IMR-90 (cell line): ENCODE data around the gene CEP57L1. TPM values are rescaled to one million over a fixed set of nuclear protein-coding genes. Genes with fewer than 3 reads are reported as not detected.

Experiments
- ATAC-seq: fragments of 200-7000 bp; cut with Tn5 transposase; 2 replicates; pipeline ENCODE4 v1.9.1; 2020; ENCODE audit warnings: low read depth, mild to moderate bottlenecking, moderate library complexity
- BruUV-seq: library from RNA; stranded (reverse); fragments of 400-500 nt; replicated peaks from 2 replicates; lab custom pipeline; 2021; lab: Mats Ljungman, UMichigan
- CTCF ChIA-PET: fragments of 300-600 bp; formaldehyde crosslinking; extraction: SDS; loops from one replicate; lab custom pipeline; 2021; ENCODE audit warnings: antibody characterized with exemption; lab: Yijun Ruan, JAX
- POLR2A ChIA-PET: fragments of 300-600 bp; sonication (Branson Sonifier 250); formaldehyde crosslinking; loops from one replicate; lab custom pipeline; 2022; ENCODE audit warnings: antibody characterized with exemption; ENCODE audit not compliant: unreplicated experiment; lab: Charles Lee
- DNase-seq: peaks from one replicate; pipeline ENCODE4 v3.0.0; 2013
- H2AFZ ChIP-seq: replicated peaks from 2 replicates; pipeline ENCODE3; 2013; ENCODE audit warnings: low read length, mild to moderate bottlenecking; ENCODE audit not compliant: poor library complexity
- H2AK5ac ChIP-seq: 2 replicates; pipeline ENCODE4 v1.6.1; 2013; ENCODE audit warnings: low read depth, low read length, inconsistent platforms
- H2AK9ac ChIP-seq: replicated peaks from 2 replicates; pipeline ENCODE3; 2013; ENCODE audit warnings: mild to moderate bottlenecking, low read depth, low read length, moderate library complexity; ENCODE audit not compliant: poor library complexity
- H2BK120ac ChIP-seq: 2 replicates; pipeline ENCODE4 v1.6.1; 2013; ENCODE audit warnings: low read depth, low read length, inconsistent platforms
- H2BK15ac ChIP-seq: 3 replicates; pipeline ENCODE4 v1.6.1; 2013; ENCODE audit warnings: low read depth, low read length, inconsistent platforms
- H2BK20ac ChIP-seq: 2 replicates; pipeline ENCODE4 v1.6.1; 2013; ENCODE audit warnings: low read depth, mild to moderate bottlenecking, inconsistent platforms, low read length, moderate library complexity
- H2BK5ac ChIP-seq: 2 replicates; pipeline ENCODE4 v1.6.1; 2013; ENCODE audit warnings: mild to moderate bottlenecking, low read depth, low read length, inconsistent platforms; ENCODE audit not compliant: poor library complexity, severe bottlenecking
- H3K14ac ChIP-seq: replicated peaks from 2 replicates; pipeline ENCODE4 v1.6.1; 2013; ENCODE audit warnings: low read depth, low read length, inconsistent platforms
- H3K18ac ChIP-seq: 2 replicates; pipeline ENCODE4 v1.6.1; 2013; ENCODE audit warnings: low read depth, low read length, control low read depth
- H3K23ac ChIP-seq: 2 replicates; pipeline ENCODE4 v1.6.1; 2013; ENCODE audit warnings: low read depth, low read length, inconsistent platforms
- H3K27ac ChIP-seq: 2 replicates; pipeline ENCODE4 v1.5.1; 2013; ENCODE audit warnings: mild to moderate bottlenecking, control low read depth, low read length; ENCODE audit not compliant: insufficient read depth
- H3K27me3 ChIP-seq: 2 replicates; pipeline ENCODE4 v1.6.1; 2013; ENCODE audit warnings: low read length; ENCODE audit not compliant: control insufficient read depth, insufficient read depth
- H3K36me3 ChIP-seq: 2 replicates; pipeline ENCODE4 v1.6.1; 2013; ENCODE audit warnings: low read length, mixed read lengths; ENCODE audit not compliant: control insufficient read depth, insufficient read depth
- H3K4ac ChIP-seq: 2 replicates; pipeline ENCODE4 v1.6.1; 2013; ENCODE audit warnings: low read depth, low read length, inconsistent platforms
- H3K4me1 ChIP-seq: 2 replicates; pipeline ENCODE4 v1.6.1; 2013; ENCODE audit warnings: low read length, mixed read lengths; ENCODE audit not compliant: control insufficient read depth, insufficient read depth
- H3K4me2 ChIP-seq: 2 replicates; pipeline ENCODE4 v1.6.1; 2013; ENCODE audit warnings: low read depth, mild to moderate bottlenecking, control low read depth, low read length, moderate library complexity
- H3K4me3 ChIP-seq: 2 replicates; pipeline ENCODE4 v1.5.1; 2013; ENCODE audit warnings: low read depth, mild to moderate bottlenecking, control low read depth, low read length, moderate library complexity; ENCODE audit not compliant: insufficient read depth
- H3K56ac ChIP-seq: 2 replicates; pipeline ENCODE4 v1.6.1; 2013; ENCODE audit warnings: low read length, inconsistent platforms; ENCODE audit not compliant: insufficient read depth; ENCODE audit errors: extremely low read depth
- H3K79me1 ChIP-seq, 2 experiments: 2 replicates each; pipeline ENCODE4 v1.6.1; 2013; ENCODE audit warnings: low read length in 2 of 2, inconsistent platforms in 1 of 2, low read depth in 1 of 2
- H3K9ac ChIP-seq: 2 replicates; pipeline ENCODE4 v1.6.1; 2013; ENCODE audit warnings: low read depth, low read length, control low read depth
- H3K9me1 ChIP-seq: 2 replicates; pipeline ENCODE4 v1.6.1; 2013; ENCODE audit warnings: low read length, inconsistent platforms; ENCODE audit not compliant: insufficient read depth
- H3K9me3 ChIP-seq: 2 replicates; pipeline ENCODE4 v1.6.1; 2013; ENCODE audit warnings: low read length; ENCODE audit not compliant: control insufficient read depth, insufficient read depth
- H4K20me1 ChIP-seq: 2 replicates; pipeline ENCODE4 v1.6.1; 2013; ENCODE audit warnings: low read length, inconsistent platforms; ENCODE audit not compliant: insufficient read depth
- H4K5ac ChIP-seq: 2 replicates; pipeline ENCODE4 v1.6.1; 2013; ENCODE audit warnings: mild to moderate bottlenecking, low read depth, low read length, control low read depth
- H4K8ac ChIP-seq, 2 experiments: 2 replicates each; pipeline ENCODE4 v1.6.1; 2013; ENCODE audit warnings: low read depth in 2 of 2, low read length in 2 of 2, control low read depth in 1 of 2, inconsistent platforms in 1 of 2
- H4K91ac ChIP-seq: 2 replicates; pipeline ENCODE4 v1.6.1; 2013; ENCODE audit warnings: low read depth, low read length, inconsistent platforms; ENCODE audit not compliant: insufficient read depth
- BHLHE40 ChIP-seq: fragments of 150-350 bp; IDR thresholded peaks from 2 replicates; pipeline ENCODE4 v1.6.1; 2016; ENCODE audit warnings: mild to moderate bottlenecking, low read depth, low read length
- CHD1 ChIP-seq: IDR thresholded peaks from 2 replicates; pipeline ENCODE4 v1.6.1; 2012; ENCODE audit warnings: low read depth, low read length, improper control_type of control experiment
- CTCF ChIP-seq: conservative IDR thresholded peaks from 2 replicates; pipeline ENCODE4 v1.5.1; 2012; ENCODE audit warnings: mild to moderate bottlenecking, low read depth, low read length, improper control_type of control experiment
- FOS ChIP-seq: fragments of 150-350 bp; IDR thresholded peaks from 2 replicates; pipeline ENCODE4 v1.6.1; 2016; ENCODE audit warnings: low read depth, low read length
- MAFK ChIP-seq: IDR thresholded peaks from 2 replicates; pipeline ENCODE4 v1.6.1; 2012; ENCODE audit warnings: low read depth, low read length, improper control_type of control experiment
- MAZ ChIP-seq: IDR thresholded peaks from 2 replicates; pipeline ENCODE4 v1.6.1; 2012; ENCODE audit warnings: low read depth, mild to moderate bottlenecking, low read length, improper control_type of control experiment, moderate library complexity, borderline replicate concordance
- MXI1 ChIP-seq: IDR thresholded peaks from 2 replicates; pipeline ENCODE4 v1.6.1; 2012; ENCODE audit warnings: low read depth, mild to moderate bottlenecking, low read length, moderate library complexity, borderline replicate concordance
- NFE2L2 ChIP-seq: fragments of 150-350 bp; IDR thresholded peaks from 2 replicates; pipeline ENCODE4 v1.6.1; 2016; ENCODE audit warnings: low read depth, mild to moderate bottlenecking, low read length
- POLR2A ChIP-seq: IDR thresholded peaks from 2 replicates; pipeline ENCODE4 v1.6.1; 2012; ENCODE audit warnings: mild to moderate bottlenecking, low read depth, low read length
- RAD21 ChIP-seq: IDR thresholded peaks from 2 replicates; pipeline ENCODE4 v1.6.1; 2012; ENCODE audit warnings: low read length, improper control_type of control experiment
- RCOR1 ChIP-seq: IDR thresholded peaks from 2 replicates; pipeline ENCODE4 v1.6.1; 2012; ENCODE audit warnings: mild to moderate bottlenecking, low read length, improper control_type of control experiment; ENCODE audit not compliant: insufficient replicate concordance
- SMC3 ChIP-seq: fragments of 150-350 bp; IDR thresholded peaks from 2 replicates; pipeline ENCODE4 v1.6.1; 2016; ENCODE audit warnings: low read depth, mild to moderate bottlenecking, antibody characterized with exemption, low read length, moderate library complexity
- WGBS, 2 experiments: methylation state at CpG; one replicate each; pipeline versions ENCODE4 v1.1.5 to v1.1.7; 2013; ENCODE audit warnings: missing lambda C conversion rate in 2 of 2; ENCODE audit not compliant: insufficient read length in 1 of 2; ENCODE audit errors: extremely low coverage in 2 of 2; 5-methylcytosine and 5-hydroxymethylcytosine counted together
- dilution Hi-C: fragments of 300-500 bp; cut with HindIII; formaldehyde crosslinking; loops from one replicate; pipeline ENCODE4 v1.14.3; 2018; ENCODE audit warnings: low sequenced_read_pairs; ENCODE audit not compliant: unreplicated experiment
- in situ Hi-C: fragments of 300-500 bp; cut with MboI; formaldehyde crosslinking; loops from 3 replicates; pipeline ENCODE4 v1.14.3; 2019; ENCODE audit warnings: low sequenced_read_pairs, inconsistent platforms, mixed read lengths
- intact Hi-C: fragments of 100-400 bp; cut with micrococcal nuclease; formaldehyde crosslinking; loops from 2 replicates; pipeline ENCODE4 v1.10.0; 2022
- polyA plus RNA-seq, 3 experiments: library from polyadenylated mRNA; depleted of rRNA; stranded (reverse); fragments of >200 nt; gene quantifications; 2 replicates each; pipeline ENCODE4 v1.2.3, GENCODE V29; 2012; ENCODE audit warnings: low replicate concordance in 1 of 3
- total RNA-seq: library from RNA; depleted of rRNA; stranded (reverse); fragments of >200 nt; gene quantifications from 2 replicates; pipeline ENCODE4 v1.2.3, GENCODE V29; 2012

CEP57L1 gene
- total and polyA plus RNA-seq, 2 of the 4 experiments (the other 2 are of a cell fraction), result 10.3 to 21.9 TPM

GRCh38 chr6:109050447-109051102, 44.7 kb upstream of the CEP57L1 start:
- H2BK120ac ChIP-seq, result no peak overlapping the region
- H3K4me3 ChIP-seq, result no peak overlapping the region
- BruUV-seq, result no TSS peak
- peaks cover 1% of the 10 kb centered on the region; the same call in 1 of the 2 replicates for H3K4me1 ChIP-seq
- in situ Hi-C loops (no loop called here), intact Hi-C loops (loop anchor here (5.0 kb wide), 1 partner anchor 38 kb away; no protein-coding TSS in a partner anchor), dilution Hi-C loops (loop anchor here (25.0 kb wide), 1 partner anchor 513 kb away; no protein-coding TSS in a partner anchor)
- H2AK9ac ChIP-seq, result no peak overlapping the region
- no peak overlapping the region for H3K14ac ChIP-seq
- H3K9me1 ChIP-seq, result peaks cover 5% of the 10 kb centered on the region; the same call in 1 of the 2 replicates
- no peak overlapping the region for H3K56ac ChIP-seq
- no CpG with 5 or more reads among the region's 1 CpG for WGBS, 2 experiments
- H3K27me3 ChIP-seq, result no peaks in the 10 kb centered on the region
- H2BK20ac ChIP-seq, result no peak overlapping the region
- POLR2A ChIA-PET, result no interaction called here
- no peaks in the 10 kb centered on the region for H3K79me1 ChIP-seq
- H3K4me2 ChIP-seq, result no peak overlapping the region
- no peak overlapping the region for H2BK5ac ChIP-seq
- no peak overlapping the region for H3K27ac ChIP-seq
- H4K8ac ChIP-seq, result no peak overlapping the region
- no peak for DNase-seq
- no peaks in the 10 kb centered on the region for H4K20me1 ChIP-seq
- no peaks in the 10 kb centered on the region for H3K36me3 ChIP-seq
- H3K9me3 ChIP-seq, result no peaks in the 10 kb centered on the region
- no peak overlapping the region for H3K18ac ChIP-seq
- CTCF ChIA-PET, result interaction anchor here (0.6 kb wide), 1 partner anchor 14 kb away, joined by 4 read pairs; no protein-coding TSS in a partner anchor
- TF ChIP-seq CTCF (no peak), NFE2L2 (no peak), FOS (no peak), BHLHE40 (no peak), MXI1 (no peak), POLR2A (no peak), RCOR1 (no peak), MAFK (no peak), CHD1 (no peak), SMC3 (no peak), RAD21 (no peak), MAZ (no peak)
- no peak for ATAC-seq
- H2AK5ac ChIP-seq, result no peak overlapping the region
- H3K9ac ChIP-seq, result no peak overlapping the region
- no peak overlapping the region for H2AFZ ChIP-seq
- no peak overlapping the region for H3K4ac ChIP-seq
- no peak overlapping the region for H4K91ac ChIP-seq
- no peak overlapping the region for H4K5ac ChIP-seq
- no peak overlapping the region for H2BK15ac ChIP-seq
- no peak overlapping the region; the same call in 1 of the 2 replicates for H3K23ac ChIP-seq
